ENCODE measurements around the gene MPZ. TPM values are rescaled to one million over a fixed set of nuclear protein-coding genes. Genes with fewer than 3 reads are reported as not detected.

The MPZ gene
- total and polyA plus RNA-seq, 10 of the 15 experiments (the other 5 are each of a cell fraction or from before 2014, with no cell fraction given), result 0.09 to 6.9 (median 4.7) TPM

- ChIA-PET RAD21 (ENCODE audit: unreplicated experiment) (no interaction called here), POLR2A (interaction anchor here (0.6 kb wide), 1 partner anchor 10 kb away, joined by 3 read pairs; no protein-coding TSS in a partner anchor), CTCF (no interaction called here), SMC1A (ENCODE audit: uncharacterized antibody, unreplicated experiment) (no interaction called here)
- intact Hi-C loops (cut with micrococcal nuclease; ENCODE audit: unreplicated experiment), result no loop called here
- Histone ChIP-seq H3K4me3 (no peak overlapping the region), H3K4me2 (ENCODE audit: control insufficient read depth, insufficient read depth) (peak overlapping the region; percentile 44; the same call in 1 of the 2 replicates), H3K9ac (ENCODE audit: control insufficient read depth, insufficient read depth, low read length) (no peak overlapping the region), H3K27ac (ENCODE audit: control insufficient read depth, insufficient read depth) (no peak overlapping the region), H2AFZ (ENCODE audit: control insufficient read depth, low read depth, low read length) (no peak overlapping the region), H3K36me3 (ENCODE audit: control insufficient read depth in 2 of 2, insufficient read depth in 2 of 2, low read length in 1 of 2) (no peaks in the 10 kb centered on the region), H4K20me1 (ENCODE audit: control insufficient read depth, insufficient read depth) (no peaks in the 10 kb centered on the region), H3K4me1 (ENCODE audit: control insufficient read depth, insufficient read depth, low read length) (peaks cover 10% of the 10 kb centered on the region; the same call in 1 of the 2 replicates), H3K27me3 (replicated peaks in 1 of 2; ENCODE audit: control insufficient read depth in 2 of 2, insufficient read depth in 2 of 2, low read length in 1 of 2) (no peaks in the 10 kb centered on the region), H3K9me3 (replicated peaks; ENCODE audit: control insufficient read depth, insufficient read depth, low read length) (no peaks in the 10 kb centered on the region), H3K79me2 (ENCODE audit: control insufficient read depth, insufficient read depth, low read length) (no peaks in the 10 kb centered on the region)
- ATAC-seq (peak; percentile 94), FAIRE-seq (no peak), DNase-seq (ENCODE audit: low read depth, low spot score) (no peak)
- in situ Hi-C loops (cut with MboI), result no loop called here
- BruUV-seq (replicated peaks), result no TSS peak
- WGBS (ENCODE audit: insufficient coverage, insufficient replicate concordance, low lambda C conversion rate, missing lambda C conversion rate), result 53% methylated on average over 6 of the region's 6 CpGs
- TF ChIP-seq JUND (IDR thresholded peaks at IDR 0.05; ENCODE audit: low read depth, low read length), result no peak
- TF ChIP-seq E4F1 (IDR thresholded peaks at IDR 0.05; ENCODE audit: borderline replicate concordance, partially characterized antibody), result no peak
- TF ChIP-seq MLLT1 (IDR thresholded peaks at IDR 0.05), result 0 out of 2 replicates have a peak, but pooled peaks have one; percentile 36
- TF ChIP-seq KDM1A (IDR thresholded peaks at IDR 0.05; ENCODE audit: borderline replicate concordance), result no peak
- TF ChIP-seq RELA (IDR thresholded peaks at IDR 0.05; ENCODE audit: borderline replicate concordance, partially characterized antibody), result no peak
- no peak for TF ChIP-seq ATF2 (IDR thresholded peaks at IDR 0.05; ENCODE audit: low read length)
- TF ChIP-seq MTA3 (IDR thresholded peaks at IDR 0.05; ENCODE audit: borderline replicate concordance, low read length), result no peak
- no peak for TF ChIP-seq CBX5 (IDR thresholded peaks at IDR 0.05; ENCODE audit: low read depth)
- no peak for TF ChIP-seq RB1 (IDR thresholded peaks at IDR 0.05; ENCODE audit: borderline replicate concordance)
- TF ChIP-seq NFIC (IDR thresholded peaks at IDR 0.05; ENCODE audit: low read depth, low read length), result no peak
- TF ChIP-seq NKRF (conservative IDR thresholded peaks at IDR 0.05), result no peak
- TF ChIP-seq BRCA1 (IDR thresholded peaks at IDR 0.05; ENCODE audit: low read depth, low read length), result no peak
- no peak for TF ChIP-seq SUZ12 (IDR thresholded peaks at IDR 0.05; ENCODE audit: unreplicated experiment)
- TF ChIP-seq NFYB (IDR thresholded peaks at IDR 0.05; ENCODE audit: insufficient read depth, low read depth, low read length), result no peak
These were observed 11.7 kb downstream of the MPZ start for GRCh38 chr1:161298116-161298515.
